ENCODE results near the gene PRLH. TPM values are rescaled to one million over a fixed set of nuclear protein-coding genes. Genes with fewer than 3 reads are reported as not detected.

The PRLH gene, protein sequence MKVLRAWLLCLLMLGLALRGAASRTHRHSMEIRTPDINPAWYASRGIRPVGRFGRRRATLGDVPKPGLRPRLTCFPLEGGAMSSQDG
- polyA plus RNA-seq: not detected
- long read RNA-seq, donor 1: 0 reads
- long read RNA-seq, donor 2: 0 reads
- long read RNA-seq, donor 3: 0 reads
- long read RNA-seq, donor 4: 0 reads
- long read RNA-seq, donor 5: 0 reads
- long read RNA-seq, donor 6: 0 reads
- long read RNA-seq, donor 7: 0 reads
- long read RNA-seq, donor 8: 0 reads
- long read RNA-seq, donor 9: 0 reads
- long read RNA-seq, donor 10: 0 reads

DNA sequence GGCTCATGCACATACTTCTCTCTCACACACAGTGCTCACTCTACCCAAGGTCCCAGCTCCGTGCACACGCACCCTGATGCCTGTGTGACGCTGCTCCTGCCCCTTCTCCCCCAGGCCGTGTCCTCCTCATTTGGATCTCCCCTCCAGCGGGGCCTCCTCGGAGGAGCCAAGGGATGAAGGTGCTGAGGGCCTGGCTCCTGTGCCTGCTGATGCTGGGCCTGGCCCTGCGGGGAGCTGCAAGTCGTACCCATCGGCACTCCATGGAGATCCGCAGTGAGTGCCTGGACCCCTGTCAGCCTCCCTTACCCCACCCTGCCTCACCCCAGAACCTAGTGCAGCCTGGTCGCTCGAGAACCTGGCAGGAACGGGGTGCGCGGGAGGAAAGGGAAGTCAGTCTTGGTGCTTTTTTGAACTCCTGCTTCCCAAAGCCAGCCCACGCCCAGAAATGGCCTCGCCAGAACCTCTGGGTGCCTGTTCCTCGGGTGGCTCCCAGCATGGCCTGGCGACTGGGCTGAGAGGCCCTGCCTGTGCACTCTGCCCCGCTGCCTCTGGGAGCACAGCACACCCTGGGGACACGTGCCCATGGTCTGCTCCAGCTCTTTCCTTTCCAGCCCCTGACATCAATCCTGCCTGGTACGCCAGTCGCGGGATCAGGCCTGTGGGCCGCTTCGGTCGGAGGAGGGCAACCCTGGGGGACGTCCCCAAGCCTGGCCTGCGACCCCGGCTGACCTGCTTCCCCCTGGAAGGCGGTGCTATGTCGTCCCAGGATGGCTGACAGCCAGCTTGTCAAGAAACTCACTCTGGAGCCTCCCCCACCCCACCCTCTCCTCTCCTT is at the start of gene PRLH:
Gene PRLH, plus strand, starts transcription at position 174 of the 835 bp plus-strand sequence. Its CDS starts 0 bp downstream, at position 174.
- no peaks in the 10 kb centered on the region for H3K4me1 ChIP-seq (ENCODE audit: control insufficient read depth in 3 of 3, insufficient read depth in 2 of 3, low read depth in 1 of 3, low read length in 2 of 3)
- no peaks in the 10 kb centered on the region for H3K36me3 ChIP-seq (ENCODE audit: control insufficient read depth in 3 of 3, insufficient read depth in 2 of 3, low read depth in 1 of 3, low read length in 3 of 3)
- no peak for FAIRE-seq
- 68 to 78% (median 74%) methylated on average over 32 of the region's 32 CpGs for WGBS, 3 donors
- DNase-seq: peak in 1 of 2 donors; percentile 21
- H3K27ac ChIP-seq (ENCODE audit: low read depth in 1 of 3, low read length in 2 of 3): no peak within 1 kb of the TSS
- H3K27me3 ChIP-seq (ENCODE audit: control insufficient read depth in 3 of 3, insufficient read depth in 3 of 3, low read length in 3 of 3): peaks cover 0 to 10% (median 7%) of the 10 kb centered on the region in 3 donors
- H3K4me3 ChIP-seq (ENCODE audit: low read depth in 1 of 3, low read length in 3 of 3): no peak within 1 kb of the TSS
- no peaks in the 10 kb centered on the region for H3K9me3 ChIP-seq (ENCODE audit: control insufficient read depth in 2 of 2, insufficient read depth in 1 of 2, low read depth in 1 of 2, low read length in 1 of 2)

- H3K4me1 ChIP-seq (ENCODE audit: control insufficient read depth in 3 of 3, insufficient read depth in 2 of 3, low read depth in 1 of 3, low read length in 2 of 3): peaks cover 0 to 34% (median 5%) of the 10 kb centered on the region in 3 donors
- H3K27ac ChIP-seq (ENCODE audit: low read depth in 1 of 3, low read length in 2 of 3): no peak overlapping the region
- H3K27me3 ChIP-seq (ENCODE audit: control insufficient read depth in 3 of 3, insufficient read depth in 3 of 3, low read length in 3 of 3): no peaks in the 10 kb centered on the region
- no peaks in the 10 kb centered on the region for H3K9me3 ChIP-seq (ENCODE audit: control insufficient read depth in 2 of 2, insufficient read depth in 1 of 2, low read depth in 1 of 2, low read length in 1 of 2)
- H3K36me3 ChIP-seq (ENCODE audit: control insufficient read depth in 3 of 3, insufficient read depth in 2 of 3, low read depth in 1 of 3, low read length in 3 of 3): no peaks in the 10 kb centered on the region
- FAIRE-seq (no peak), DNase-seq (no peak)
- H3K4me3 ChIP-seq (ENCODE audit: low read depth in 1 of 3, low read length in 3 of 3): no peak overlapping the region
- WGBS, 3 donors: 62 to 90% (median 87%) methylated on average over 4 of the region's 4 CpGs
These were observed 49.2 kb upstream of the PRLH start for GRCh38 chr2:237517163-237517562.

- Histone ChIP-seq H3K36me3 (ENCODE audit: control insufficient read depth in 3 of 3, insufficient read depth in 2 of 3, low read depth in 1 of 3, low read length in 3 of 3) (no peaks in the 10 kb centered on the region), H3K9me3 (ENCODE audit: control insufficient read depth in 2 of 2, insufficient read depth in 1 of 2, low read depth in 1 of 2, low read length in 1 of 2) (no peaks in the 10 kb centered on the region), H3K27me3 (ENCODE audit: control insufficient read depth in 3 of 3, insufficient read depth in 3 of 3, low read length in 3 of 3) (no peaks in the 10 kb centered on the region), H3K27ac (ENCODE audit: low read depth in 1 of 3, low read length in 2 of 3) (no peak overlapping the region), H3K4me1 (ENCODE audit: control insufficient read depth in 3 of 3, insufficient read depth in 2 of 3, low read depth in 1 of 3, low read length in 2 of 3) (peaks cover 0 to 28% (median 5%) of the 10 kb centered on the region in 3 donors), H3K4me3 (ENCODE audit: low read depth in 1 of 3, low read length in 3 of 3) (no peak overlapping the region)
- DNase-seq (no peak), FAIRE-seq (no peak)
- WGBS, 3 donors: 74 to 88% (median 84%) methylated on average over 1 of the region's 1 CpG
These were observed 48.4 kb upstream of the PRLH start for GRCh38 chr2:237517990-237518389.

- peaks cover 0 to 21% (median 5%) of the 10 kb centered on the region in 3 donors for H3K4me1 ChIP-seq (ENCODE audit: control insufficient read depth in 3 of 3, insufficient read depth in 2 of 3, low read depth in 1 of 3, low read length in 2 of 3)
- DNase-seq (peak in 1 of 2 donors; percentile 11), FAIRE-seq (no peak)
- H3K4me3 ChIP-seq (ENCODE audit: low read depth in 1 of 3, low read length in 3 of 3): no peak overlapping the region
- H3K27ac ChIP-seq (ENCODE audit: low read depth in 1 of 3, low read length in 2 of 3): peak overlapping the region; percentile 6 to 80 (median 79)
- 70 to 83% (median 76%) methylated on average over 14 of the region's 14 CpGs for WGBS, 3 donors
- no peaks in the 10 kb centered on the region for H3K27me3 ChIP-seq (ENCODE audit: control insufficient read depth in 3 of 3, insufficient read depth in 3 of 3, low read length in 3 of 3)
- H3K9me3 ChIP-seq (ENCODE audit: control insufficient read depth in 2 of 2, insufficient read depth in 1 of 2, low read depth in 1 of 2, low read length in 1 of 2): no peaks in the 10 kb centered on the region
- no peaks in the 10 kb centered on the region for H3K36me3 ChIP-seq (ENCODE audit: control insufficient read depth in 3 of 3, insufficient read depth in 2 of 3, low read depth in 1 of 3, low read length in 3 of 3)
These were observed 46.7 kb upstream of the PRLH start for GRCh38 chr2:237519506-237520245.

DNA sequence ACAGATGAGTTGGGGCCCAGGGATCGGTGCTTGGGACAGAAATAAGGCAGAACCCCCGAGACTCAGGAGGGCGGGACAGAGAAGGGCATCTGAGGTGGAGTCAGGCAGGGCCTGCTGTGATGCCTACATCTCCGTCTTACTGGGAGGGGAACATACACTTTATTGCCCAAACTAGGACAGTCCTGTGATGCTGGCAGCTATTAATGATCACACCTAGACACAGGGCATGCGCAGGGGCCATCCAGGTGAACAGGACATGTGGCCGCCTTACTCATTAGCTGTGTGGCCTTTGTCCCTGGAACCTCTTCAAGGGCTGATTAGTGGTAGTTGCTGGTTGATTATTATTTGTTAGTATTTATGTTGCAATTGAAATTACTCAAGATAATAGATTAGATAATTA is 46.1 kb upstream of the PRLH start:
- WGBS, 3 donors: 23 to 73% (median 44%) methylated on average over 6 of the region's 6 CpGs
- DNase-seq: peak; percentile 83 to 98
- H3K27ac ChIP-seq (ENCODE audit: low read depth in 1 of 3, low read length in 2 of 3): peak overlapping the region; percentile 6 to 80 (median 79)
- no peak for FAIRE-seq
- H3K9me3 ChIP-seq (ENCODE audit: control insufficient read depth in 2 of 2, insufficient read depth in 1 of 2, low read depth in 1 of 2, low read length in 1 of 2): no peaks in the 10 kb centered on the region
- no peak overlapping the region for H3K4me3 ChIP-seq (ENCODE audit: low read depth in 1 of 3, low read length in 3 of 3)
- peaks cover 0 to 21% (median 10%) of the 10 kb centered on the region in 3 donors for H3K4me1 ChIP-seq (ENCODE audit: control insufficient read depth in 3 of 3, insufficient read depth in 2 of 3, low read depth in 1 of 3, low read length in 2 of 3)
- H3K36me3 ChIP-seq (ENCODE audit: control insufficient read depth in 3 of 3, insufficient read depth in 2 of 3, low read depth in 1 of 3, low read length in 3 of 3): no peaks in the 10 kb centered on the region
- H3K27me3 ChIP-seq (ENCODE audit: control insufficient read depth in 3 of 3, insufficient read depth in 3 of 3, low read length in 3 of 3): no peaks in the 10 kb centered on the region

- H3K27me3 ChIP-seq (ENCODE audit: control insufficient read depth in 3 of 3, insufficient read depth in 3 of 3, low read length in 3 of 3): no peaks in the 10 kb centered on the region
- H3K27ac ChIP-seq (ENCODE audit: low read depth in 1 of 3, low read length in 2 of 3): peak overlapping the region in 1 of 3 donors; percentile 78
- no peak overlapping the region for H3K4me3 ChIP-seq (ENCODE audit: low read depth in 1 of 3, low read length in 3 of 3)
- H3K36me3 ChIP-seq (ENCODE audit: control insufficient read depth in 3 of 3, insufficient read depth in 2 of 3, low read depth in 1 of 3, low read length in 3 of 3): no peaks in the 10 kb centered on the region
- H3K9me3 ChIP-seq (ENCODE audit: control insufficient read depth in 2 of 2, insufficient read depth in 1 of 2, low read depth in 1 of 2, low read length in 1 of 2): no peaks in the 10 kb centered on the region
- no peak for FAIRE-seq
- 38 to 62% (median 44%) methylated on average over 6 of the region's 6 CpGs for WGBS, 3 donors
- DNase-seq: peak; percentile 30 to 88
- peaks cover 0 to 16% (median 8%) of the 10 kb centered on the region in 3 donors for H3K4me1 ChIP-seq (ENCODE audit: control insufficient read depth in 3 of 3, insufficient read depth in 2 of 3, low read depth in 1 of 3, low read length in 2 of 3)
These were observed 41.7 kb upstream of the PRLH start for GRCh38 chr2:237524631-237525030.

DNA sequence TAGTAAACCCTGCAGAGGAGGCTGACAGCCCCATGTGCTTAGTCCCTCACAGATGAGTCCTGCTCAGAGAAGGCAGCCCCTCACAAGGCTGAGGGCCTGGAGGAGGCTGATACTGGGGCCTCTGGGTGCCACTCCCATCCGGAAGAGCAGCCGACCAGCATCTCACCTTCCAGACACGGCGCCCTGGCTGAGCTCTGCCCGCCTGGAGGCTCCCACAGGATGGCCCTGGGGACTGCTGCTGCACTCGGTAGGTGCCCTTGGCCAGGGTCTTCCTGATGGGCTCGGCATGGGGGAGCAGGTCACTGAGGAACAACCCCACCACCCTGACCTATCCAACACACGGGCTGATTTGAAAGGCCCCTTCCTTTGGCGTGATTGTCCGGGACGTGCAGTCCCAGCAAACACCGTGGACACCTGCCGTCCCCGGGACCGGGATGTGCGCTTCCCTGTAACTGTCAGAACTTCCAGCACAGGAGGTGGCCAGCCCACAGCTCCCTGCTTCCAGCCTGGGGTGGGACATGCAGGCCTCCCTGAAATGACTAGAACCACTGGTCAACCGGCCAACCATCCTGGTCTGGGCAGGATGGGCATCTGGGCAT is 40.7 kb upstream of the PRLH start:
- whole genome bisulfite sequencing, 3 donors: 87 to 95% (median 94%) methylated on average over 16 to 17 of the region's 17 CpGs
- H3K27me3 ChIP-seq (ENCODE audit: control insufficient read depth in 3 of 3, insufficient read depth in 3 of 3, low read length in 3 of 3): no peaks in the 10 kb centered on the region
- peaks cover 0 to 8% (median 4%) of the 10 kb centered on the region in 3 donors for H3K4me1 ChIP-seq (ENCODE audit: control insufficient read depth in 3 of 3, insufficient read depth in 2 of 3, low read depth in 1 of 3, low read length in 2 of 3)
- FAIRE-seq (no peak), DNase-seq (no peak)
- H3K4me3 ChIP-seq (ENCODE audit: low read depth in 1 of 3, low read length in 3 of 3): no peak overlapping the region
- no peaks in the 10 kb centered on the region for H3K36me3 ChIP-seq (ENCODE audit: control insufficient read depth in 3 of 3, insufficient read depth in 2 of 3, low read depth in 1 of 3, low read length in 3 of 3)
- no peak overlapping the region for H3K27ac ChIP-seq (ENCODE audit: low read depth in 1 of 3, low read length in 2 of 3)
- H3K9me3 ChIP-seq (ENCODE audit: control insufficient read depth in 2 of 2, insufficient read depth in 1 of 2, low read depth in 1 of 2, low read length in 1 of 2): no peaks in the 10 kb centered on the region

DNA sequence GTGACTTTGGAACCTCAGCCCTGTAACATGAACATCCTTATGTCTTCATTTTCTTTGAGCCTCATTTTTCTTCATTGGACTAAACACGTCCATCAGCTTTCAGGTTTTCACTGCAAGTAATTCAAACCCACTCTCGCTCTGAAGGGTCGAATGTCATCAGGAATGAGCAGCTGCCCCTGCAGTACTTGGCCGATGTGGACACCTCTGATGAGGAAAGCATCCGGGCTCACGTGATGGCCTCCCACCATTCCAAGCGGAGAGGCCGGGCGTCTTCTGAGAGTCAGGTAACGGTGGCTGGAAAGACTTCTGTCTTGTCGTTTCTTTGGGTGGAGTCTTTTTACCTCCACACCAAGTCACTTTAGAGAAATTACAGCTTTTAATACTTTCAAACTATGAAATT is 39.1 kb upstream of the PRLH start:
- no peak for DNase-seq
- Histone ChIP-seq H3K27me3 (ENCODE audit: control insufficient read depth in 3 of 3, insufficient read depth in 3 of 3, low read length in 3 of 3) (no peaks in the 10 kb centered on the region), H3K4me3 (ENCODE audit: low read depth in 1 of 3, low read length in 3 of 3) (no peak overlapping the region), H3K36me3 (ENCODE audit: control insufficient read depth in 3 of 3, insufficient read depth in 2 of 3, low read depth in 1 of 3, low read length in 3 of 3) (no peaks in the 10 kb centered on the region), H3K4me1 (ENCODE audit: control insufficient read depth in 3 of 3, insufficient read depth in 2 of 3, low read depth in 1 of 3, low read length in 2 of 3) (peaks cover 0 to 4% (median 0%) of the 10 kb centered on the region in 3 donors), H3K27ac (ENCODE audit: low read depth in 1 of 3, low read length in 2 of 3) (no peak overlapping the region), H3K9me3 (ENCODE audit: control insufficient read depth in 2 of 2, insufficient read depth in 1 of 2, low read depth in 1 of 2, low read length in 1 of 2) (no peaks in the 10 kb centered on the region)
- no peak for FAIRE-seq
- 92 to 93% (median 93%) methylated on average over 11 of the region's 11 CpGs for WGBS, 3 donors
